Retinal pigment epithelial cell (primary cell): ENCODE data around the gene COIL.
"Not testable (repeated sequence)": the region's sequence is repeated elsewhere in the genome, so short reads cannot be mapped to it uniquely, and the experiment has no call there.

Experiments
- DNase-seq: peaks from one replicate; pipeline ENCODE4 v3.0.0-alpha.2; 2010; ENCODE audit warnings: low read depth
- H3K4me3 ChIP-seq: 2 replicates; pipeline ENCODE4 v1.5.1; 2011; ENCODE audit warnings: mild to moderate bottlenecking, low read length, control low read depth, moderate library complexity
- TF ChIP-seq, protein P1 (sequence below): conservative IDR thresholded peaks from 2 replicates; pipeline ENCODE4 v1.5.1; 2011; ENCODE audit warnings: low read depth, low read length, control low read depth, inconsistent platforms

COIL gene

DNA sequence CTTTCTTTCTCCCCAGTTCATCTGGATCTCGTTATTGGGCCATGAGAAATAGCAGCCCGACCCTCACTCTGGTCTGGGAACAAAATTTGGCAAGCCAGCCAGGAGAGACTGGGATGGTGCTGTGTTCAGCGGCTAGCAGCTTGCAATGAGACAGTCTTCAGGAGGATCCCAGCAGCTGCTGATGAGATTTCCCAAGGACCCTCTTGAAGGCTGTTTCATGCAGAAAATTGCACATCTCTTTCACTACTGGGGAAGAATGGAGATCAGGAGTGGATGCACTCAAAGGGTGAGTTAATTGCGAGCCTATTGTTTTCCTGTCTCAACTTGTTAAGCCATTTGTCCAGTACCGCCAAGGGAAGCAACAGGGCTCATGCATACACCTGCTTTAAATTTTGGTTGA is 5.5 kb upstream of the COIL start:
- DNase-seq, result no peak
- no peak overlapping the region for H3K4me3 ChIP-seq
- TF ChIP-seq, protein P1, sequence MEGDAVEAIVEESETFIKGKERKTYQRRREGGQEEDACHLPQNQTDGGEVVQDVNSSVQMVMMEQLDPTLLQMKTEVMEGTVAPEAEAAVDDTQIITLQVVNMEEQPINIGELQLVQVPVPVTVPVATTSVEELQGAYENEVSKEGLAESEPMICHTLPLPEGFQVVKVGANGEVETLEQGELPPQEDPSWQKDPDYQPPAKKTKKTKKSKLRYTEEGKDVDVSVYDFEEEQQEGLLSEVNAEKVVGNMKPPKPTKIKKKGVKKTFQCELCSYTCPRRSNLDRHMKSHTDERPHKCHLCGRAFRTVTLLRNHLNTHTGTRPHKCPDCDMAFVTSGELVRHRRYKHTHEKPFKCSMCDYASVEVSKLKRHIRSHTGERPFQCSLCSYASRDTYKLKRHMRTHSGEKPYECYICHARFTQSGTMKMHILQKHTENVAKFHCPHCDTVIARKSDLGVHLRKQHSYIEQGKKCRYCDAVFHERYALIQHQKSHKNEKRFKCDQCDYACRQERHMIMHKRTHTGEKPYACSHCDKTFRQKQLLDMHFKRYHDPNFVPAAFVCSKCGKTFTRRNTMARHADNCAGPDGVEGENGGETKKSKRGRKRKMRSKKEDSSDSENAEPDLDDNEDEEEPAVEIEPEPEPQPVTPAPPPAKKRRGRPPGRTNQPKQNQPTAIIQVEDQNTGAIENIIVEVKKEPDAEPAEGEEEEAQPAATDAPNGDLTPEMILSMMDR, result no peak

DNA sequence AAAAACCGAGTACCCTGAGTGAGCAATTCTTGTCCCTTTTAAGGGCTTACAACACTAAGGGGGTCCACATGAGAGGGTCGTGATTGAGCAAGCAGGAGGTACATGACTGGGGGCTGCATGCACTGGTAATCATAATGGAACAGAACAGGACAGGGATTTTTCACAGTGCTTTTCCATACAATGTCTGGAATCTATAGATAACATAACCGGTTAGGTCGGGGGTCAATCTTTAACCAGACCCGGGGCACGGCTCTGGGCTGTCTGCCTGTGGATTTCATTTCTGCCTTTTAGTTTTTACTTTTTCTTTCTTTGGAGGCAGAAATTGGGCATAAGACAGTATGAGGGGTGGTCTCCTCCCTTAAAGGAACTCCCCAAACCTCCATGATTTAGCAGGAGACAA is 4.8 kb upstream of the COIL start:
- not testable (repeated sequence) for H3K4me3 ChIP-seq, DNase-seq

DNA sequence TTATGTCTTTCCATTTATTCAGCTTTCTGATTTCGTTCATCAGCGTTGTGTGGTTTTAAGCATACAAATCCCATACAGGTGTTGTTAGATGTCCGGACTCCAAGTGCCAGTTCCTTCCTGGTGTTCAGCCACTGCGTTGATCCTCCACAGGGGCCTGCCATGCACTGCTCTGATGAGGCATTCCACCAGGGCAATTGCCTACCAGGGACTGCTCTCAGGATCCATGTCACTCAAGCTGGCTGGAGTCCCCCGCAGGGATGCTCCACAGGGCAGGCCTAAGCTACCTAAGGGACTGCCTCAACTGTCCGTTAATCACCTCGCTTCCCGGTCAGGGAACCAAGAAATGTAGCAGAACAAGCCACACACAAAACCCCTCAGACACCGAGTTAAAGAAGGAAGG is 4.4 kb upstream of the COIL start:
- H3K4me3 ChIP-seq, DNase-seq: not testable (repeated sequence)

DNA sequence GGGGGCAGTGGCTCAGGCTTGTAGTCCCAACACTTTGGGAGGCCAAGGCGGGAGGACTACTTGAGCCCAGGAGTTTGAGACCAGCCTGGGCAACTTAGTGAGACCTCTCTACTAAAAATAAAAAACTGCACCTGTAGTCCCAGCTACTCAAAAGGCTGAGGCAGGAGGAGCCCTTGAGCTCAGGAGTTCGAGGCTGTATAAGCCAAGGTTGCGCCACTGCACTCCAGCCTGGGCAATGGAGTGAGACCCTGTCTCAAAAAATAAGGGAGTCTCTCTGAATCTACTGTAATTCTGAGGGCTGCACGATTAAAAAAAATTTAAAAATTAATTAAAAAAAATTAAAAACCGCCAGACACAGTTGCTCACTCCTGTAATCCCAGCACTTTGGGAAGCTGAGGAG is 3.9 kb downstream of the COIL start:
- TF ChIP-seq, protein P1, result no peak
- DNase-seq, result no peak
- H3K4me3 ChIP-seq, result no peak overlapping the region

DNA sequence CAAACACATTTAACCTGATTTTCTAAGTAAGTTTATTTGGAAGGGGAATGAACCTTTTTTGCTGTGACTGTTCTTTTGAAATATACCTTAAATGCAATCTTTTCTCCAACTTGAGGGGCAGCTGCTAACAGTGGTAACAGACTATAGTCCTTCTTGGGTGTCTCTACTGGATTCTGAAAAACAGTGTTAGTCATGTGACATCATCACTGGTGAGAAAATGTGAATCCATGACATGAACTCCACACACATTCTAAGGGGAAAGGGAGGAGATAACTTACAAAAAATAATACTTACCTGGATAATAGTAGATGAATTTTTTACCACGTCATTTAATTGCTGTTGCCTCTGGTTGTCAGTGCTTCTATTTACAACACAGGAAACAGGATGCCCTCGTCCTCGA is 11.3 kb downstream of the COIL start:
- TF ChIP-seq, protein P1, result no peak
- no peak overlapping the region for H3K4me3 ChIP-seq
- DNase-seq, result no peak

DNA sequence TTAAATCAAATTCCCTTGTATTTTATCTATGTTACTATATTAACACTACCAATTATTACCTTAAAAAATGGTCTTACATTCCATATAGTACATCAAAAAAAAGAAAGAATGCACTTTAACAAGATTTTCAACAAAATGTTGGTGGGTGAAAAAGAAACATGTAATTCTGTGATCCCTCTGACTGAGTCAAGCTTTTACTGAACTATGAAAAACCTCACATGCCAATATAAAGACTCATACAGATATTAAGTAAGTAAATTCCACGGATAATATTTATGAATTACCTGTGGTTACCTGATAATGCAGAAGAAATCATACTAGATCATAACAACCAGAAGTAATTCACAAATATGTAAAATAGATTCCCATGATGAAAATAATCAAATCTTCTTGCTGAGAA is 12.4 kb downstream of the COIL start:
- TF ChIP-seq, protein P1, result no peak
- H3K4me3 ChIP-seq, result no peak overlapping the region
- no peak for DNase-seq

DNA sequence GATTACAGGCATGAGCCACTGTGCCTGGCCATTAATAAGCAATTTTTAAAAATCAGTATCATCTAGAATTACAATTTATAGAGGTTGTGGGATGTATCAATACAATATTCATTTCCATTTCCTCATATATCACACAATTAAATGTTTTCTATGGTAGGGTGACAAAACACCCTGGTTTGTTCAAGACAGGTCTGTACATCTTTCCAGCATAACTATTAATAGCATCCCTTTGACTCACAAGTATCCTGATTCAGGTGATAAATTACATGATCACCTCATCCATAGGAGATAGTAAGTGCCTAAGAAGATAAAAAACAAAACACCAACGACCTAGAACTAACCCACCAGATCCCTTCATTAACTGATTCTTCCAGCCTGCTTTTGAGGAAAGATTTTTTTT is 13.1 kb downstream of the COIL start:
- no peak overlapping the region for H3K4me3 ChIP-seq
- TF ChIP-seq, protein P1, result no peak
- no peak for DNase-seq

DNA sequence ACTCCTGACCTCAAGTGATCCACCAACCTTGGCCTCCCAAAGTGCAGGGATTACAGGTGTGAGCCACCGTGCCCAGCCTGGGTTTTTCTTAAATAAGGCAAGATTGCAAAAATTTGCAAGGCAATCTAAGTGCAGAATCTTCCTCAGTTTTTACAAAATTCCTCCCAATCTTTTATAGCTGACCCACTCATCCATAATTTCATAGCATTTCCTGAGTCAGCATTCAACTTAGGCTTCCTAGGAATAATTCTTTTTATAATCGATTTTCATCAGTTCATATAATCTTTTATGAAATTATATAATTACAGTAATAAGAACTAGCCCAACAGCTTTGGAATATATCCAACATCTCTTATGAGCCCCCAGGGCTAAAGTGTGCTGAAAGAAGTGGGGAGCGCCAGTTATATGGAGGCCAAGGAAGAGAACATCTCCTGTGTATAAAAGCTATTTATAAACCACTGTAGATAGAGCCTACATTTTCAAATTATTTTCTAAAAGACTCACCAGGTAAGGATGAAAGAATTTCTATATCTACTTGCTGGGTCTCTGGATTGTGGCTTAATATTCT is 14.8 kb downstream of the COIL start:
- DNase-seq, result no peak
- TF ChIP-seq, protein P1, result no peak
- no peak overlapping the region for H3K4me3 ChIP-seq
